RWPE1 (cell line): ENCODE measurements around the gene FRMD3.
A peak's percentile ranks its signal among the peaks of the same experiment; 100 is the strongest.

ENCODE experiments used
- CTCF ChIA-PET: fragments of 350-600 bp; sonication (Branson Sonifier 250); formaldehyde crosslinking; extraction: SDS; loops from one replicate; lab custom pipeline; 2021; lab: Yijun Ruan, JAX
- POLR2A ChIA-PET: fragments of 400-600 bp; formaldehyde crosslinking; extraction: SDS; loops from one replicate; lab custom pipeline; 2020; ENCODE audit warnings: antibody characterized with exemption; ENCODE audit not compliant: low non-redundant PET; lab: Yijun Ruan, JAX
- DNase-seq: peaks from one replicate; pipeline ENCODE4 v3.0.0; 2012; ENCODE audit warnings: low spot score
- H3K27ac ChIP-seq: fragments of 450-650 bp; 2 replicates; pipeline ENCODE4 v1.5.1; 2017
- CTCF ChIP-seq: fragments of 450-650 bp; conservative IDR thresholded peaks from 2 replicates; pipeline ENCODE4 v1.5.1; 2017; ENCODE audit warnings: low read depth, mild to moderate bottlenecking

The FRMD3 gene

GRCh38 chr9:83340451-83340850 lies 197.8 kb downstream of the FRMD3 start:
- no peak overlapping the region for H3K27ac ChIP-seq
- POLR2A ChIA-PET = no interaction called here
- no peak for TF ChIP-seq CTCF
- no peak for DNase-seq
- CTCF ChIA-PET = no interaction called here

GRCh38 chr9:83339435-83339834 lies 198.8 kb downstream of the FRMD3 start:
- CTCF ChIA-PET = interaction anchor here (0.6 to 0.7 kb wide), 2 partner anchors 38 to 170 kb away, joined by 3 to 4 read pairs; no protein-coding TSS in a partner anchor

GRCh38 chr9:83336706-83337105 lies 201.5 kb downstream of the FRMD3 start:
- no peak for TF ChIP-seq CTCF
- CTCF ChIA-PET = interaction anchor here (0.7 kb wide), 1 partner anchor 117 kb away, joined by 5 read pairs; no protein-coding TSS in a partner anchor
- H3K27ac ChIP-seq = no peak overlapping the region
- no peak for DNase-seq
- POLR2A ChIA-PET = no interaction called here

More at GRCh38 chr9:83339435-83339834, 198.8 kb downstream of the FRMD3 start:
- POLR2A ChIA-PET = no interaction called here
- no peak overlapping the region for H3K27ac ChIP-seq
- TF ChIP-seq CTCF = no peak
- DNase-seq = no peak

- H3K27ac ChIP-seq = no peak overlapping the region
- peak; percentile 26 for DNase-seq
- peak; percentile 74 for TF ChIP-seq CTCF
- ChIA-PET CTCF (interaction anchor here (0.8 to 1.4 kb wide), 11 partner anchors 9 to 315 kb away, joined by 3 to 10 read pairs (median 5); partner anchors contain the start of gene FRMD3), POLR2A (no interaction called here)
Observed at GRCh38 chr9:83334320-83334719, 203.9 kb downstream of the FRMD3 start.

- CTCF ChIA-PET = interaction anchor here (0.6 to 0.7 kb wide), 6 partner anchors 33 to 464 kb away, joined by 3 to 5 read pairs (median 4); no protein-coding TSS in a partner anchor
- no peak for DNase-seq
- H3K27ac ChIP-seq = no peak overlapping the region
- POLR2A ChIA-PET = no interaction called here
- no peak for TF ChIP-seq CTCF
Observed at GRCh38 chr9:83330207-83331196, 207.7 kb downstream of the FRMD3 start.

GRCh38 chr9:83327750-83328622 lies 210.2 kb downstream of the FRMD3 start:
- no peak for TF ChIP-seq CTCF
- ChIA-PET POLR2A (no interaction called here), CTCF (no interaction called here)
- DNase-seq = no peak
- no peak overlapping the region for H3K27ac ChIP-seq
